Activated CD4-positive, alpha-beta T cell treated with anti-CD3 and anti-CD28 coated beads for 36 hours (primary cell): ENCODE results near the gene RPS6KL1. TPM values are rescaled to one million over a fixed set of nuclear protein-coding genes. Genes with fewer than 3 reads are reported as not detected.

Source experiments
- ATAC-seq: fragments of 200-7000 bp; cut with Tn5 transposase; one replicate; pipeline ENCODE4 v1.10.0; 2021; ENCODE audit warnings: mild to moderate bottlenecking, moderate library complexity
- CTCF ChIA-PET: fragments of 350-600 bp; sonication (Branson Sonifier 250); formaldehyde crosslinking; loops from one replicate; lab custom pipeline; 2021; ENCODE audit warnings: antibody characterized with exemption; lab: Charles Lee
- POLR2A ChIA-PET: fragments of 350-600 bp; sonication (Branson Sonifier 250); formaldehyde crosslinking; loops from one replicate; lab custom pipeline; 2021; ENCODE audit warnings: antibody characterized with exemption, inconsistent platforms; lab: Charles Lee
- DNase-seq: peaks from one replicate; pipeline ENCODE4 v3.0.0-alpha.2; 2020
- H3K27ac Mint-ChIP-seq: one replicate; pipeline ENCODE4 v1.8.0; 2021; ENCODE audit warnings: mixed read lengths
- H3K27me3 Mint-ChIP-seq: one replicate; pipeline ENCODE4 v1.8.0; 2021; ENCODE audit warnings: mixed read lengths
- H3K36me3 Mint-ChIP-seq: one replicate; pipeline ENCODE4 v1.8.0; 2021; ENCODE audit warnings: low read depth, mixed read lengths
- H3K4me1 Mint-ChIP-seq: one replicate; pipeline ENCODE4 v1.8.0; 2021; ENCODE audit warnings: mixed read lengths
- H3K4me3 Mint-ChIP-seq: one replicate; pipeline ENCODE4 v1.8.0; 2021; ENCODE audit warnings: mild to moderate bottlenecking, moderate library complexity, mixed read lengths
- H3K9me3 Mint-ChIP-seq: one replicate; pipeline ENCODE4 v1.8.0; 2021; ENCODE audit warnings: low read depth, mixed read lengths
- intact Hi-C, 2 experiments: fragments of 100-400 bp; cut with DNase I in 1 of 2; cut with micrococcal nuclease in 1 of 2; formaldehyde crosslinking; loops; one replicate each; pipeline versions ENCODE4 v1.14.2 to v1.15.1; 2022 to 2024; cut with DNase I, micrococcal nuclease
- total RNA-seq, 2 experiments: library from RNA; stranded (reverse); gene quantifications; one replicate each; pipeline ENCODE4 v1.2.3, GENCODE V29; 2021

The RPS6KL1 gene
- total RNA-seq, 2 experiments from 2014 or later = 5.6 to 6.0 TPM

DNA sequence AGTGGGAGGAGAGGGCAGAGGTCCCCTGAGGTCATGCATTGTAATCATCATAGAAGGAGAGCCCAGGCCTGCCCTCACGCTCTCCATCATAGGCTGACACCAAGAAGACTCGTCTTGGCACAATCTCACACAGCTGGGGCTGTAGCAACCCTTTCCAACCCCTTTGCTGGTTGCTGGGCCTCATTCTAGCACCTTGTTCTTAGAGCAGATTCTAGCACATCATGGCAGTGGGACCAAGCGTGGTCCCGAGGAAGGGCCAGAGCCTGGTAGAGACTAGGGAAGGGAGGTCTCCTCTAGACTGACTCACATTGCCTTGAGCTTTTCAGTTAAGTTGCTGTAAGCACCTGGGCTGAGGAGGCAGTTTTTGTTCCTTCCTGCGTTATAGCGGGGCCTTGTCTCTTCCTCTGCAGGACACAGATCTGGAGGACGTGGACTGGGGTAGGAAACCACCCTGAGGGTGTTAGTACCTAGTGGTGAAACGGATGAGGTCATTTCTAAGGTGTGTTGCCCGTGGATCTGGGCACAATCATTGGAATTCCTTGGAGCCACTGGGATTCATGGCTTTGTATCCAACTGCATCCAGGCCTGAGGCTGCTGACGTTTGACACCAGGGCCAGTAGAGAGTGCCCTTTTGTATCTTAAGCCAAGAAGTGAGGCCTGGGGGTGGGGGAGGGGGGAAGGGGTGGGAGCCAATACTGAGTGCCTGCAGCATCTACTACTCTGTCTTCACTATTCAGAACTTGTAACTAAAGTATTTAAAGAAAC, 19.9 kb downstream of the RPS6KL1 start:
- H3K9me3 Mint-ChIP-seq = no peaks in the 10 kb centered on the region
- DNase-seq (no peak), ATAC-seq (no peak)
- H3K4me1 Mint-ChIP-seq = no peaks in the 10 kb centered on the region
- POLR2A ChIA-PET = no interaction called here
- no peak overlapping the region for H3K27ac Mint-ChIP-seq
- peaks cover 42% of the 10 kb centered on the region for H3K36me3 Mint-ChIP-seq
- H3K4me3 Mint-ChIP-seq = no peak overlapping the region
- intact Hi-C loops = no loop called here
- H3K27me3 Mint-ChIP-seq = no peaks in the 10 kb centered on the region
- CTCF ChIA-PET = interaction anchor here (0.5 to 6.9 kb wide), 5 partner anchors 9 to 752 kb away, joined by 3 to 250 read pairs (median 4); partner anchors contain the start of genes DLST and PROX2

DNA sequence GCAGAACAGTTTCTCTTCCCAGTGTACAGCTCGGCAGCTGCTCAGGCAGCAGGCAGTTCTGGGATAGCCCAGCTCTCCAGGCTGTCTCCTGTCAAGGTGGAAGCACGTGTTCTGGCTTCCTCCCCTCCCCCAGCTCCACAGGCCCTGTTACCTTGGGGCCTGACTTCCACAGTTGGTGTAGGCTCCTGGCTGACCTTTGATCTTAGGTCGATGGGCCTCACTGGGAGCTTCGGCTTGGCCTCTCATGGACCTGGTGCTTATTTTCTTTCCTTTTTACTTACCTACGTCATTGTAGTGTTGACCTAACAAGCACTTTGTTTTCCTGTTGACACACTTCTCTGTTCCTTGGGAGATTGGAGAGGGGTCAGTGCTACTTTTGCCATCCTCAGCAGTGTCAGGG, 24.4 kb downstream of the RPS6KL1 start:
- no peak for ATAC-seq

DNA sequence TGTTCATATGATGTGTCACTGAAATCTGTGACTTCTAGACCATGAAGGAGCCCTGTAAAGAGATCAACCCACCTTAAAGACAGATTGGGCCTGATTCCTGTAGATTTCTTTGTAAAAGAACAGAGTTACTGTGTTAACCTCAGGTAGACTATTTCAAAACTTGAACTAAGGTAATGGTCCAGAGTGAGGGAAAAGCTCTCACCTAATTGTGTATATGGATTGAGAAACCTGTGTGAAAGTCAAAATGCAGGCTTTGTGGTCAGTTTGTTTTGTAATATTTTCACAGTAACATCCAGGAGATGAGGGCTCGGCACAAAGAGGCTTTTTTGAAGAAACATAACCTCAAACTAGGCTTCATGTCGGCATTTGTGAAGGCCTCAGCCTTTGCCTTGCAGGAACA, 25.0 kb downstream of the RPS6KL1 start:
- Mint-ChIP-seq H3K36me3 (peaks cover 59% of the 10 kb centered on the region), H3K4me3 (no peak overlapping the region), H3K4me1 (no peaks in the 10 kb centered on the region), H3K27me3 (no peaks in the 10 kb centered on the region), H3K27ac (no peak overlapping the region), H3K9me3 (no peaks in the 10 kb centered on the region)
- ChIA-PET POLR2A (interaction anchor here (0.7 kb wide), 1 partner anchor 39 kb away, joined by 5 read pairs; no protein-coding TSS in a partner anchor), CTCF (interaction anchor here (0.7 to 10.4 kb wide), 4 partner anchors 7 to 222 kb away, joined by 3 to 101 read pairs (median 10); no protein-coding TSS in a partner anchor)
- intact Hi-C loops = no loop called here
- DNase-seq (no peak), ATAC-seq (no peak)

More for the DNA sequence above, 24.4 kb downstream of the RPS6KL1 start:
- ChIA-PET CTCF (interaction anchor here (0.6 to 10.4 kb wide), 2 partner anchors 17 to 38 kb away, joined by 3 to 101 read pairs; no protein-coding TSS in a partner anchor), POLR2A (no interaction called here)
- peaks cover 57% of the 10 kb centered on the region for H3K36me3 Mint-ChIP-seq
- H3K4me1 Mint-ChIP-seq = no peaks in the 10 kb centered on the region
- H3K4me3 Mint-ChIP-seq = no peak overlapping the region
- intact Hi-C loops = no loop called here
- DNase-seq = no peak
- no peak overlapping the region for H3K27ac Mint-ChIP-seq
- no peaks in the 10 kb centered on the region for H3K9me3 Mint-ChIP-seq
- no peaks in the 10 kb centered on the region for H3K27me3 Mint-ChIP-seq

DNA sequence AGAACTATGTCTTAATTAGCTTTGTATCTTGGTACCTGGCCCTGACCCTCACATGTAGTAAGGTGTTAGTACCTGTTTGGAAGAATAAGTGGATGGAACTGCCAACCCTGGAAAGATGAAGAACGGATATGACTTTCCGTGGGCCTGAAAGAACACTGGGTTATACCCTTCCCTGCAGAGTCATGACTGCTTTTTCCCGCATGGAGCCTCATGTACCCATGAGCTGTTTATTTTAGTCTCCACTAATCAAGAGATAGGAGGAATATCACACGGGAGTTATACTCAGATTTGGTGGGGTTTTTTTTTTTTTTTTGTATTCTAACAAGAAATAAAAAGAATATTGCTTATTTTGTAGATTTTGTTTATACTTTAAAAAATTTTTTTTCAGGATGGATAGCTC, 25.4 kb downstream of the RPS6KL1 start:
- ATAC-seq (no peak), DNase-seq (no peak)
- H3K36me3 Mint-ChIP-seq = peaks cover 59% of the 10 kb centered on the region
- intact Hi-C loops = no loop called here
- CTCF ChIA-PET = interaction anchor here (0.7 to 10.4 kb wide), 6 partner anchors 8 to 222 kb away, joined by 3 to 101 read pairs (median 4); no protein-coding TSS in a partner anchor
- H3K27me3 Mint-ChIP-seq = no peaks in the 10 kb centered on the region
- no peaks in the 10 kb centered on the region for H3K9me3 Mint-ChIP-seq
- H3K4me3 Mint-ChIP-seq = no peak overlapping the region
- POLR2A ChIA-PET = interaction anchor here (0.7 kb wide), 1 partner anchor 38 kb away, joined by 5 read pairs; no protein-coding TSS in a partner anchor
- no peaks in the 10 kb centered on the region for H3K4me1 Mint-ChIP-seq
- no peak overlapping the region for H3K27ac Mint-ChIP-seq

DNA sequence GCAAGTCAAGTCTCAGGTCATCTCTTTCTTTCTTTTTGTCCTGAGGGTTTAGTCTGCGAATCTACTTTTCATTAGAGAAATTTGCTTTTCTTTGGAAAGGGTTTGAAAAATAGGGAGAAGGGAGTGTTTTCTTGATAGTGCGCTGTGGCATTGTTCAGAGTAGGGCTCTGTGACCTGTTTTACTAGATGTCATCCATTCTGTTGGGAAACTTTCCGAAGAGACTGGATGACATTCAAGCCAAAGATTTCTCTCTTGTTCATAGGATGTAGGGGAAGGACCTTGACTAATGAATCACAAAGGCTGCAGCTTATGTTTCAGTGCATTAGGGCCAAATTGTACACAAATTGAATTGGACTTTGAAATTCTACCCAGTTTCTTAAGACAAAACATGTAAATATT, 26.7 kb downstream of the RPS6KL1 start:
- no peaks in the 10 kb centered on the region for H3K4me1 Mint-ChIP-seq
- peaks cover 68% of the 10 kb centered on the region for H3K36me3 Mint-ChIP-seq
- intact Hi-C loops = no loop called here
- no peaks in the 10 kb centered on the region for H3K9me3 Mint-ChIP-seq
- H3K4me3 Mint-ChIP-seq = no peak overlapping the region
- no peak overlapping the region for H3K27ac Mint-ChIP-seq
- DNase-seq (no peak), ATAC-seq (no peak)
- CTCF ChIA-PET = interaction anchor here (0.8 to 10.4 kb wide), 5 partner anchors 9 to 102 kb away, joined by 3 to 101 read pairs (median 4); no protein-coding TSS in a partner anchor
- H3K27me3 Mint-ChIP-seq = no peaks in the 10 kb centered on the region
- POLR2A ChIA-PET = no interaction called here

DNA sequence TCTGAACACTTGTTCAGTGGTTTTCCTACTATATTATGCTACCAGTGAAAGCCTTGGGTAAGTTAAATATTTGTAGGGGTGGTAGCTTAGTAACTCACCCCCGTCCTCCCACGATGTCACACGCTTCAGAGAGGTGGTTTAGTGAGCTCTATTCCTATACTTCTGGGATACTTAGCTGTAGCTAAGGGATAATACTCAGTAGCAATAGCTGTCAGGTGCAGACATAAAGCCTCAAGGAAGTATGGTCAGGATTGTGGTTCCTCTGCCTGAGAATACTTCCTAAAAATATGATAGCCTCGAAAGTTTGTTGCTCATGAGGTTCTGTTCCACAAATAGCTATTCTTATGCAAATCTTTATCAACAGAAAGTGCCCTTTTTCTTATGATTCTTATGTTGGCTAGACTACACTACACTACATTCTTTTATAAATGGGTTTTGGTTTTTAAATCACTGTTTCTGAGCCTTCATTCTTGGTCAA, 29.4 kb downstream of the RPS6KL1 start:
- intact Hi-C loops = no loop called here
- POLR2A ChIA-PET = interaction anchor here (0.6 kb wide), 1 partner anchor 281 kb away, joined by 4 read pairs; no protein-coding TSS in a partner anchor

DNA sequence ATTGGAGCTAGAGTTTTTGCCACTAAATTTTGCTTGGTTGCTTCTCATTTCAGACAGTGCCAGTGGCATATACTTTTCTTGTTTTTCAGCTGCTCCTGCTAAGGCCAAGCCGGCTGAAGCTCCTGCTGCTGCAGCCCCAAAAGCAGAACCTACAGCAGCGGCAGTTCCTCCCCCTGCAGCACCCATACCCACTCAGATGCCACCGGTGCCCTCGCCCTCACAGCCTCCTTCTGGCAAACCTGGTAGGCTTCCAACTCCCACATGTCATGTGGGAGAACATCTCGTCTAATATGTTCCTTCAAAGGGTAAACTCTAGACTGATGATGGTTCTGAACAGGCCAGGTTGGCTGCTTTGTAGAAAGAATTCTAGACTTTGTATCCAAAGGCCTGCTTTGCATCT, 30.3 kb downstream of the RPS6KL1 start:
- no peaks in the 10 kb centered on the region for H3K9me3 Mint-ChIP-seq
- POLR2A ChIA-PET = interaction anchor here (0.6 kb wide), 1 partner anchor 282 kb away, joined by 4 read pairs; no protein-coding TSS in a partner anchor
- H3K4me3 Mint-ChIP-seq = no peak overlapping the region
- no peak overlapping the region for H3K27ac Mint-ChIP-seq
- CTCF ChIA-PET = interaction anchor here (1.2 to 10.4 kb wide), 3 partner anchors 9 to 32 kb away, joined by 7 to 101 read pairs (median 22); no protein-coding TSS in a partner anchor
- intact Hi-C loops = no loop called here
- H3K36me3 Mint-ChIP-seq = peaks cover 62% of the 10 kb centered on the region
- no peak for DNase-seq
- H3K27me3 Mint-ChIP-seq = no peaks in the 10 kb centered on the region
- H3K4me1 Mint-ChIP-seq = peaks cover 5% of the 10 kb centered on the region
- ATAC-seq = no peak

More for the DNA sequence above, 29.4 kb downstream of the RPS6KL1 start:
- CTCF ChIA-PET = interaction anchor here (0.7 to 10.4 kb wide), 8 partner anchors 9 to 351 kb away, joined by 3 to 101 read pairs (median 4); no protein-coding TSS in a partner anchor
- H3K4me1 Mint-ChIP-seq = no peaks in the 10 kb centered on the region
- H3K9me3 Mint-ChIP-seq = no peaks in the 10 kb centered on the region
- H3K27ac Mint-ChIP-seq = peak overlapping the region; percentile 12
- H3K4me3 Mint-ChIP-seq = no peak overlapping the region
- H3K36me3 Mint-ChIP-seq = peaks cover 67% of the 10 kb centered on the region
- DNase-seq = no peak
- H3K27me3 Mint-ChIP-seq = no peaks in the 10 kb centered on the region
- no peak for ATAC-seq

DNA sequence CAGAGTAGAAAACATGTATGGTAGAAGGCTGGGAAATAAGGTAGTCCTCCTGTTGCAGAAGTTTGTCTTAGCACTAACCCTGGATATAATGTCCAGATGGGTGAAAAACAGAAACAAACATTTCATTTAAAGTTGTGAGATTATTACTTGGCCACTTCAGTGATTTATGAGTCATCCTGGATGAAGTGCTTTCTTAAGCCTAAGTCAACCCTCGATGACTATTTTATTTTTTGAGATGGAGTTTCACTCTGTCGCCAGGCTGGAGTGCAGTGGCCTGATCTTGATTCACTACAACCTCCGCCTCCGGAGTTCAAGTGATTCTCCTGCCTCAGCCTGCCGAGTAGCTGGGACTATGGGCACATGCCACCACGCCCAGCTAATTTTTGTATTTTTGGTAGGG, 31.2 kb downstream of the RPS6KL1 start:
- no peak for ATAC-seq
- no peak for DNase-seq
- ChIA-PET POLR2A (no interaction called here), CTCF (interaction anchor here (1.2 to 10.4 kb wide), 4 partner anchors 13 to 31 kb away, joined by 3 to 101 read pairs (median 25); no protein-coding TSS in a partner anchor)
- peaks cover 59% of the 10 kb centered on the region for H3K36me3 Mint-ChIP-seq
- no peaks in the 10 kb centered on the region for H3K27me3 Mint-ChIP-seq
- no peak overlapping the region for H3K4me3 Mint-ChIP-seq
- H3K9me3 Mint-ChIP-seq = no peaks in the 10 kb centered on the region
- peaks cover 5% of the 10 kb centered on the region for H3K4me1 Mint-ChIP-seq
- intact Hi-C loops = no loop called here
- no peak overlapping the region for H3K27ac Mint-ChIP-seq

DNA sequence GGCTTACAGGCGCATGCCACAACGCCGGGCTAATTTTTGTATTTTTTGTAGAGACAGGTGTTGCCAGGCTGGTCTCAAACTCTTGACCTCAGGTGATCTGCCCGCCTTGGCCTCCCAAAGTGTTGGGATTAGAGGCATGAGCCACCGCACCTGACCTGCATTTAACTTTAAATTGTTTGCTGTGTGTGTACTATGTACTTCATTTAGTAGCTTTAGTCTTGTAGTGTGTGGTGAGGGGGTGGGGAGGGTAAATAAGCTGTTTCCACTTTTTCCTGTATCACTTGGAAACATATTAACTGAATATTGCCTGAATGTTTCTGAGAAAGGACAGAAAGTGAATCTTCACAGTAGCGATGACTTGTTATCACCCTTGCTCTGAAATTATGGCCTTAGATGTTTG, 32.8 kb downstream of the RPS6KL1 start:
- POLR2A ChIA-PET = no interaction called here
- no peaks in the 10 kb centered on the region for H3K9me3 Mint-ChIP-seq
- peaks cover 20% of the 10 kb centered on the region for H3K4me1 Mint-ChIP-seq
- DNase-seq = no peak
- H3K27ac Mint-ChIP-seq = no peak overlapping the region
- no peak overlapping the region for H3K4me3 Mint-ChIP-seq
- peaks cover 61% of the 10 kb centered on the region for H3K36me3 Mint-ChIP-seq
- intact Hi-C loops = no loop called here
- ATAC-seq = no peak
- CTCF ChIA-PET = interaction anchor here (0.7 to 10.4 kb wide), 5 partner anchors 15 to 241 kb away, joined by 3 to 101 read pairs (median 4); no protein-coding TSS in a partner anchor
- H3K27me3 Mint-ChIP-seq = no peaks in the 10 kb centered on the region

DNA sequence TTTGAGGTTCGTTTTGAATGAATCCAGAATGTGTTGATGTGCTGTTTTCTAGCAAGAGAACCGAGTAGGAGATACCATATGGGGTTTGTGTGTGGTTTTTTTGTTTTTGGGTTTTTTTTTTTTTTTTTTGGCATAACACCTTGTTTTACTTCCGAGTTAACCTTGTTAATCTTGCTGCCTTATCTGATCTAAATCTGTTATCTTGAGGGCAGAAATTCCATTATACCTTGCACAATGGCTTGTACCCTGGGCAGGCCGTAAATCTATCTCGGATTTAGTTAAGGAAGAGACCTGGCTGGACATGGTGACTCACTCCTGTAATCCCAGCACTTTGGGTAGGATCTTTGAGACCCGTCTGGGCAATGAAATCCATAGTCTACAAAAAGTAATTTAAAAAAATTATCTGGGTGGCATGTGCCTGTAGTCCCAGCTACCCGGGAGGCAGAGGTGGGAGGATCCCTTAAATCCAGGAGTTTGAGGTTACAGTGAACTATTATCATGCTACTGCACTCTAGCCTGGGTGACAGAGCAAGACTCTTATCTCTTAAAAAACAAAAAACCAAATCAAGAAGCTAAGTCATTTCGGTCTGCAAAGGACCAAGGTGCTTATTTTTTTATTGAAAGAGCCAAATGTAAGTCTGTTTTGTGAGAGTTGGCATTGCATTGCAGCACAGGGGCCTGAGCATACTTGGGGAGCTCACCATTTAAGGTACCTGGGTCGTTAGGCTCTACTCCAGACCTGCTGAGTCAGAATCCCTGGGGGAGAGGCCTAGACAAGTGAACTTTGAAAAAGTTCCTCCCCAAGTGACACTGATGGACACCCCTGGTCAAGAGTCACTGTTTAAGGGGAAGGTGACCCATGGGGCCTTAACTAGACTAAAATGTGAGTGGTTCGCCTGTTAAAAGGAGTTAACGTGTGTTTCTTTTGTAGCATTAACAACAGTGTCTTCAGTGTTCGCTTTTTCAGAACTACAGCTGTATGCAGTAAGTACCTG, 34.6 kb downstream of the RPS6KL1 start:
- POLR2A ChIA-PET = interaction anchor here (0.7 kb wide), 1 partner anchor 46 kb away, joined by 3 read pairs; no protein-coding TSS in a partner anchor
- H3K9me3 Mint-ChIP-seq = no peaks in the 10 kb centered on the region
- H3K36me3 Mint-ChIP-seq = peaks cover 60% of the 10 kb centered on the region
- CTCF ChIA-PET = interaction anchor here (0.6 to 4.3 kb wide), 5 partner anchors 12 to 279 kb away, joined by 3 to 28 read pairs (median 4); partner anchors contain the start of genes PROX2 and RPS6KL1
- no peak for ATAC-seq
- peaks cover 38% of the 10 kb centered on the region for H3K4me1 Mint-ChIP-seq
- intact Hi-C loops = no loop called here
- H3K4me3 Mint-ChIP-seq = no peak overlapping the region
- peak overlapping the region; percentile 52 for H3K27ac Mint-ChIP-seq
- H3K27me3 Mint-ChIP-seq = no peaks in the 10 kb centered on the region
- no peak for DNase-seq
